ENCODE results near the gene MICU2. TPM values are rescaled to one million over a fixed set of nuclear protein-coding genes. Genes with fewer than 3 reads are reported as not detected.

Gene MICU2
- total and polyA plus RNA-seq, 2 of the 13 experiments (the other 11 are each of a cell fraction or from before 2014, with no cell fraction given): 31.7 to 42.4 TPM

GRCh38 chr13:21637296-21637695 lies 33.3 kb upstream of the MICU2 start:
- Histone ChIP-seq H3K9ac (ENCODE audit: insufficient read depth, low read depth, low read length) (no peak overlapping the region), H3K4me1 (ENCODE audit: insufficient read depth, low read length) (peaks cover 21% of the 10 kb centered on the region), H4K20me1 (ENCODE audit: insufficient read depth, low read length) (no peaks in the 10 kb centered on the region), H3K79me2 (ENCODE audit: insufficient read depth, low read length) (no peaks in the 10 kb centered on the region), H3K9me3 (ENCODE audit: low read length) (no peaks in the 10 kb centered on the region), H3K27ac (ENCODE audit: extremely low read length, insufficient read depth, low read length) (no peak overlapping the region), H3K4me3 (replicated peaks in 1 of 3; ENCODE audit: insufficient read depth in 1 of 3, low read depth in 2 of 3, low read length in 3 of 3) (peak overlapping the region in 1 of 3 experiments; percentile 50; a peak in 1 of 6 replicates), H2AFZ (ENCODE audit: low read length) (no peak overlapping the region), H3K27me3 (ENCODE audit: control insufficient read depth in 1 of 2, insufficient read depth in 2 of 2, low read length in 2 of 2) (no peaks in the 10 kb centered on the region), H3K4me2 (ENCODE audit: low read depth, low read length) (peak overlapping the region; percentile 44), H3K36me3 (replicated peaks in 1 of 2; ENCODE audit: control insufficient read depth in 1 of 2, insufficient read depth in 2 of 2, low read length in 2 of 2) (no peaks in the 10 kb centered on the region)
- intact Hi-C loops (cut with micrococcal nuclease; ENCODE audit: unreplicated experiment): loop anchor here (5.0 kb wide), 1 partner anchor 35 kb away; the partner anchor contains the start of gene FGF9
- 35% methylated on average over 7 of the region's 13 CpGs for WGBS (ENCODE audit: low lambda C conversion rate)
- in situ Hi-C loops (cut with HindIII; ENCODE audit: extremely low pct_ligation_motif_present, low pct_unique_long_range_greater_than_20kb): loop anchor here (25.0 kb wide), 1 partner anchor 650 kb away; no protein-coding TSS in a partner anchor
- DNase-seq (ENCODE audit: low spot score) (peak; percentile 50), ATAC-seq (peak; percentile 77), FAIRE-seq (no peak)
- ChIA-PET CTCF (ENCODE audit: low intra/inter-chr PET ratio, low total read pairs) (no interaction called here), POLR2A (interaction anchor here (1.4 kb wide), 1 partner anchor 20 kb away, joined by 4 read pairs; no protein-coding TSS in a partner anchor)
- no TSS peak for BruUV-seq (replicated peaks)
- 0 out of 2 replicates have a peak, but pooled peaks have one; percentile 25 for TF ChIP-seq GABPB1 (CRISPR knock-in tag; IDR thresholded peaks at IDR 0.05)
- peak; percentile 61 for TF ChIP-seq FOSL2 (CRISPR knock-in tag; IDR thresholded peaks at IDR 0.05)
- no peak for TF ChIP-seq HNRNPL (IDR thresholded peaks at IDR 0.05; ENCODE audit: low read depth, low read length)

GRCh38 chr13:21636656-21637055 lies 32.7 kb upstream of the MICU2 start:
- no peak for FAIRE-seq
- POLR2A ChIA-PET: no interaction called here
- CTCF ChIA-PET (ENCODE audit: low intra/inter-chr PET ratio, low total read pairs): no interaction called here

More at GRCh38 chr13:21636656-21637055, 32.7 kb upstream of the MICU2 start:
- Histone ChIP-seq H3K36me3 (replicated peaks in 1 of 2; ENCODE audit: control insufficient read depth in 1 of 2, insufficient read depth in 2 of 2, low read length in 2 of 2) (no peaks in the 10 kb centered on the region), H3K4me1 (ENCODE audit: insufficient read depth, low read length) (peaks cover 21% of the 10 kb centered on the region), H3K9ac (ENCODE audit: insufficient read depth, low read depth, low read length) (no peak overlapping the region), H3K9me3 (ENCODE audit: low read length) (no peaks in the 10 kb centered on the region), H3K79me2 (ENCODE audit: insufficient read depth, low read length) (no peaks in the 10 kb centered on the region), H2AFZ (ENCODE audit: low read length) (no peak overlapping the region), H3K27ac (ENCODE audit: extremely low read length, insufficient read depth, low read length) (no peak overlapping the region), H3K4me2 (ENCODE audit: low read depth, low read length) (peak overlapping the region; percentile 44), H4K20me1 (ENCODE audit: insufficient read depth, low read length) (no peaks in the 10 kb centered on the region), H3K27me3 (ENCODE audit: control insufficient read depth in 1 of 2, insufficient read depth in 2 of 2, low read length in 2 of 2) (no peaks in the 10 kb centered on the region), H3K4me3 (replicated peaks in 1 of 3; ENCODE audit: insufficient read depth in 1 of 3, low read depth in 2 of 3, low read length in 3 of 3) (no peak overlapping the region)
- DNase-seq (ENCODE audit: low spot score): no peak
- intact Hi-C loops (cut with micrococcal nuclease; ENCODE audit: unreplicated experiment): loop anchor here (5.0 kb wide), 1 partner anchor 36 kb away; the partner anchor contains the start of gene FGF9
- no peak; the same call in 2 of the 3 replicates for ATAC-seq
- 0% methylated on average over 3 of the region's 3 CpGs for WGBS (ENCODE audit: low lambda C conversion rate)
- in situ Hi-C loops (cut with HindIII; ENCODE audit: extremely low pct_ligation_motif_present, low pct_unique_long_range_greater_than_20kb): loop anchor here (25.0 kb wide), 1 partner anchor 651 kb away; no protein-coding TSS in a partner anchor
- no peak for TF ChIP-seq ZNF292 (CRISPR knock-in tag; IDR thresholded peaks at IDR 0.05; ENCODE audit: borderline replicate concordance, low read depth)
- TF ChIP-seq BRCA1 (CRISPR knock-in tag; IDR thresholded peaks at IDR 0.05): no peak
- TF ChIP-seq MIXL1 (CRISPR knock-in tag; IDR thresholded peaks at IDR 0.05): no peak
- TF ChIP-seq ZNF160 (CRISPR knock-in tag; IDR thresholded peaks at IDR 0.05): no peak
- TF ChIP-seq HDAC1 (CRISPR knock-in tag; IDR thresholded peaks at IDR 0.05): no peak
- no peak for TF ChIP-seq ZNF768 (CRISPR knock-in tag; IDR thresholded peaks at IDR 0.05)
- no peak for TF ChIP-seq ZNF761 (CRISPR knock-in tag; conservative IDR thresholded peaks at IDR 0.05)
- TF ChIP-seq, protein P1, sequence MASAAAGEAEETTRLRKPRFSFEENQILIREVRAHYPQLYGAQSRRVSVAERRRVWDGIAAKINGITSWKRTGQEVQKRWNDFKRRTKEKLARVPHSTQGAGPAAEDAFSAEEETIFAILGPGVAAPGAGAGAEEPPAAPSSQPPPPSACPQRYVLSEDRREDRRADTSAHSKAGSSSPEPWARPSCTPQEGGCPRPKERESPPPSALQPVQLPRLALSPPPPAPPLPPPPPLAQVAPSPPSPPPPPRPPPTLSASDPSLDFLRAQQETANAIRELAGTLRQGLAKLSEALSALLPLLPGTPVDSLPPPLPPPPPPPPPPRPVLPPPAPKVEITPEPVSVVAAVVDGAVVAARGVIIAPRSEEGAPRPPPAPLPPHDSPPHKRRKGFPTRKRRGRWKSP (CRISPR knock-in tag; IDR thresholded peaks at IDR 0.05): no peak
- TF ChIP-seq PBX3 (CRISPR knock-in tag; IDR thresholded peaks at IDR 0.05; ENCODE audit: borderline replicate concordance): no peak
- no peak for TF ChIP-seq KAT2B (IDR thresholded peaks at IDR 0.05; ENCODE audit: borderline replicate concordance, low read depth, low read length)
- TF ChIP-seq CENPT (CRISPR knock-in tag; IDR thresholded peaks at IDR 0.05; ENCODE audit: low read depth): no peak
- TF ChIP-seq ZFP1 (CRISPR knock-in tag; IDR thresholded peaks at IDR 0.05): no peak
- no peak for TF ChIP-seq MYC (CRISPR knock-in tag; IDR thresholded peaks at IDR 0.05; ENCODE audit: borderline replicate concordance)
- no peak for TF ChIP-seq ZNF720 (CRISPR knock-in tag; IDR thresholded peaks at IDR 0.05)
- TF ChIP-seq ZNF331 (CRISPR knock-in tag; IDR thresholded peaks at IDR 0.05): no peak
- TF ChIP-seq KLF12 (CRISPR knock-in tag; IDR thresholded peaks at IDR 0.05; ENCODE audit: borderline replicate concordance): no peak
- TF ChIP-seq ZNF850 (CRISPR knock-in tag; conservative IDR thresholded peaks at IDR 0.05): no peak
- no TSS peak for BruUV-seq (replicated peaks)

All from HepG2 (cell line).